Measurements from ENCODE around the gene BDH1.

BDH1 gene

DNA sequence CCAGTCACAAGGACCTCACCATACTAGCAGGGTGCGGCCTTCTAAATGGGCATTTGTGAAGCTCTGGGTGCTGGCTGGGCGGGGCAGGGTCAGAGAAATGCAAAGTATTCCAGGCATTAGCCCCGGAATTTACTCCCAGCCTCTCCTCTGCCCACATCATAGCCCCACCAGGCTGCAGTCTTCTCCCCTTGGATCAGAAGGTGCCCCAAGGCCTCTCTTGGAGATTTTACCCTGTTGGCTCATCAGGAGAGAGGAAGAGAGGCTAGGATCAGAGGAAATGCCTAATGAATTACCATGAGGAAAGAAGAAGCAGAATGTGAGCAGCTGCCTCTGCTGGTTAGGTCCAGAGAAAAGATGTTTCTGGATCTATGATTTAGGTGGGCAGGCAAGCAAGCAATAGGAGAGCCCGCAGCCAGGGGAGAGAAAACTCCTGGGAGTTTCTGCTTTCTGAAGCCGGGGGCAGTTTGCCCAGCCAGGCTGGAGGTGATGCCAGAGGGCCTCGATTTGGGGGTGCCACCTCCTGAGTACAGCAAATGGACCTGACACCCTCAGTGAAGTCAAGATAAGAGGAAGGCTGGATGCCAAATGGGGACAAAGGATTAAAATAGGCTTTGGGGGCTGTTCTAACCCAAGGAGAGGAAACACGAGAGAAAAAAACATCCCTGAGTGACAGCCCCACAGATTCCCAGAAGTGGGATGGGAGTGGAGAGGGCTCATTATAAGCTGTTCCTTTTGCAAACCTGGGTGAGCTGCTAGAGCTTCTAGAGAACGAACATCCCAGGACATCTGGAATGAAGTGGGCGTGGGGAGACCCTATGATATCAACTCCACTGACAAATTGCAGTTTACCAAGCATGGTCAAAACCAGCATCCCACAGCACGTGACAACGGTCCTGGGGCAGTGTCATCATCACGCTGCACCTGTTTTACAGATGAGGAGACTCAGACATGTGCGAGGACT, 65.4 kb downstream of the BDH1 start:
- H3K79me1 ChIP-seq (ENCODE audit: low read depth, low read length): no peaks in the 10 kb centered on the region
- H3K4me2 ChIP-seq (ENCODE audit: insufficient read depth, low read length, poor library complexity, severe bottlenecking): no peak overlapping the region
- H3K14ac ChIP-seq (ENCODE audit: low read length): no peak overlapping the region
- peaks cover 0 to 7% of the 10 kb centered on the region in 2 donors for H3K4me1 ChIP-seq (ENCODE audit: control insufficient read depth in 2 of 2, insufficient read depth in 1 of 2, low read depth in 1 of 2, low read length in 2 of 2)
- no peak overlapping the region for H3K4ac ChIP-seq (ENCODE audit: low read length)
- H4K8ac ChIP-seq (ENCODE audit: low read depth, low read length): no peak overlapping the region
- H3K23ac ChIP-seq (ENCODE audit: low read depth, low read length, poor library complexity): no peak overlapping the region
- H2BK120ac ChIP-seq (ENCODE audit: low read depth, low read length): no peak overlapping the region
- H4K91ac ChIP-seq (ENCODE audit: low read depth, low read length, poor library complexity): no peak overlapping the region
- no peak for DNase-seq (ENCODE audit: low spot score)
- H3K27ac ChIP-seq (replicated peaks; ENCODE audit: low read length): no peak overlapping the region
- H2AK5ac ChIP-seq (ENCODE audit: low read depth, low read length): no peak overlapping the region
- no peak overlapping the region for H3K18ac ChIP-seq (ENCODE audit: low read length)
- H2BK5ac ChIP-seq (ENCODE audit: low read length): no peak overlapping the region
- peak overlapping the region; percentile 29 for H2AFZ ChIP-seq (ENCODE audit: low read length)
- no peak overlapping the region for H3K4me3 ChIP-seq (ENCODE audit: low read length in 2 of 2)
- H3K27me3 ChIP-seq (ENCODE audit: control insufficient read depth in 3 of 3, insufficient read depth in 3 of 3, low read depth in 1 of 3, low read length in 3 of 3): peaks cover 0 to 31% (median 0%) of the 10 kb centered on the region in 3 experiments
- H3K36me3 ChIP-seq (replicated peaks in 1 of 2; ENCODE audit: control insufficient read depth in 2 of 2, insufficient read depth in 2 of 2, low read length in 2 of 2): no peaks in the 10 kb centered on the region
- WGBS, 2 donors (ENCODE audit: extremely low coverage in 2 of 2, insufficient read length in 2 of 2, insufficient replicate concordance in 1 of 2): no CpG with 5 or more reads among the region's 13 CpGs
- no peak overlapping the region for H3K9ac ChIP-seq (ENCODE audit: low read depth, low read length, poor library complexity)
- H3K9me3 ChIP-seq (replicated peaks in 1 of 2; ENCODE audit: control insufficient read depth in 2 of 2, insufficient read depth in 1 of 2, low read depth in 1 of 2, low read length in 2 of 2): no peaks in the 10 kb centered on the region
- H2BK12ac ChIP-seq (ENCODE audit: low read length): no peak overlapping the region
- peak overlapping the region; percentile 35 for H2BK15ac ChIP-seq (ENCODE audit: low read length)

DNA sequence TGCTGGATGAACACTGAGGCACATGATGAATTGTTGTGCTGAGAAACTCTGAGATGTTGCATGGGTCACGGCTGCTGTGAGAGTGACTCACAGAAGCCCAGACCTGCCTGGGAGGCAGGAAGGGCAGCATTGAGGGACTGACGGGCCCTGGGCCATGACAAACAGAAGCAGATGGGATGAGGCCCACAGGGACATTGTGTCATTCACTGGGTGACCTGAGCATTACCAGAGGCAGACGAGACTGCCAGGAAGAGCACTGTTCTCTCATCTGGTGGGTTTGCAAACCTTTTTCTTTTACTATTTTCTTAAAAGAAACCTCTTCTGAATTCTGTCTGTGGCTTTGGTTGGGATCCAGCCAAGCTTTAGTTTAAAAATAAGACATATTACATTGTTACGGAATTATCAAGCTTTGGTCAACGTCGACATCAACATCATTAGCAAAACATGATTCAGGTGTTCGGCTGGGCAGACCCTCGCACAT, 67.8 kb downstream of the BDH1 start:
- no peak overlapping the region for H3K9ac ChIP-seq (ENCODE audit: low read depth, low read length, poor library complexity)
- no peaks in the 10 kb centered on the region for H3K9me3 ChIP-seq (replicated peaks in 1 of 2; ENCODE audit: control insufficient read depth in 2 of 2, insufficient read depth in 1 of 2, low read depth in 1 of 2, low read length in 2 of 2)
- H3K79me1 ChIP-seq (ENCODE audit: low read depth, low read length): no peaks in the 10 kb centered on the region
- no peak overlapping the region for H4K91ac ChIP-seq (ENCODE audit: low read depth, low read length, poor library complexity)
- H2BK12ac ChIP-seq (ENCODE audit: low read length): no peak overlapping the region
- H3K18ac ChIP-seq (ENCODE audit: low read length): no peak overlapping the region
- H3K4me3 ChIP-seq (ENCODE audit: low read length in 2 of 2): no peak overlapping the region
- H3K4me2 ChIP-seq (ENCODE audit: insufficient read depth, low read length, poor library complexity, severe bottlenecking): no peak overlapping the region
- no peak overlapping the region for H3K14ac ChIP-seq (ENCODE audit: low read length)
- peaks cover 0 to 7% of the 10 kb centered on the region in 2 donors for H3K4me1 ChIP-seq (ENCODE audit: control insufficient read depth in 2 of 2, insufficient read depth in 1 of 2, low read depth in 1 of 2, low read length in 2 of 2)
- no peak overlapping the region for H4K8ac ChIP-seq (ENCODE audit: low read depth, low read length)
- no peak overlapping the region for H2BK5ac ChIP-seq (ENCODE audit: low read length)
- no peak overlapping the region for H3K23ac ChIP-seq (ENCODE audit: low read depth, low read length, poor library complexity)
- no peak for DNase-seq (ENCODE audit: low spot score)
- no peak overlapping the region for H2BK15ac ChIP-seq (ENCODE audit: low read length)
- no peak overlapping the region for H3K27ac ChIP-seq (replicated peaks; ENCODE audit: low read length)
- no peak overlapping the region for H2BK120ac ChIP-seq (ENCODE audit: low read depth, low read length)
- no peaks in the 10 kb centered on the region for H3K36me3 ChIP-seq (replicated peaks in 1 of 2; ENCODE audit: control insufficient read depth in 2 of 2, insufficient read depth in 2 of 2, low read length in 2 of 2)
- peaks cover 0 to 25% (median 0%) of the 10 kb centered on the region in 3 experiments for H3K27me3 ChIP-seq (ENCODE audit: control insufficient read depth in 3 of 3, insufficient read depth in 3 of 3, low read depth in 1 of 3, low read length in 3 of 3)
- H2AFZ ChIP-seq (ENCODE audit: low read length): peak overlapping the region; percentile 1
- no peak overlapping the region for H2AK5ac ChIP-seq (ENCODE audit: low read depth, low read length)
- WGBS, 2 donors (ENCODE audit: extremely low coverage in 2 of 2, insufficient read length in 2 of 2, insufficient replicate concordance in 1 of 2): no CpG with 5 or more reads among the region's 8 CpGs
- no peak overlapping the region for H3K4ac ChIP-seq (ENCODE audit: low read length)

DNA sequence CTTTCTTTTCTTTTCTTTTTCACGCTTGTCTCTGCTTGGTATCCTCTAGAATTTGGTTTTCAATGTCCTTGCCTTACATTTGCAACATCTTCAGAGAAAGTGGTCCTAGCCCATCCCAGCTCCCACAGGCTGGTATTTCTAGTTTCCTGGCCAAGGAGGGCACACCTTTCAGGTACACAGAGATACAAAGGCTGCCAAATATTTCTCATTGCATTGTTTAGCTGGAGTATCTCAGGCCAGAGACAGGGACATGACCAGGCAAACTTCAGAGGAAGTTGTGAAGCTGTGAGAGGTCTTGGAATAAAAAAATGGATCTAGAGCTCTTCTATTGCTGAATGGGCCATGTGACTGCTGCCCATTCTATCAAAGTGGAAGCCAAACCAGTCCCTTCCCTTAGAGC, 68.9 kb downstream of the BDH1 start:
- H2BK120ac ChIP-seq (ENCODE audit: low read depth, low read length): no peak overlapping the region
- DNase-seq (ENCODE audit: low spot score): no peak
- H2BK12ac ChIP-seq (ENCODE audit: low read length): no peak overlapping the region
- no peak overlapping the region for H2BK15ac ChIP-seq (ENCODE audit: low read length)
- H3K27ac ChIP-seq (replicated peaks; ENCODE audit: low read length): no peak overlapping the region
- H3K18ac ChIP-seq (ENCODE audit: low read length): no peak overlapping the region
- H3K23ac ChIP-seq (ENCODE audit: low read depth, low read length, poor library complexity): no peak overlapping the region
- no peak overlapping the region for H4K8ac ChIP-seq (ENCODE audit: low read depth, low read length)
- no peaks in the 10 kb centered on the region for H3K9me3 ChIP-seq (replicated peaks in 1 of 2; ENCODE audit: control insufficient read depth in 2 of 2, insufficient read depth in 1 of 2, low read depth in 1 of 2, low read length in 2 of 2)
- H3K9ac ChIP-seq (ENCODE audit: low read depth, low read length, poor library complexity): no peak overlapping the region
- H3K4me1 ChIP-seq (ENCODE audit: control insufficient read depth in 2 of 2, insufficient read depth in 1 of 2, low read depth in 1 of 2, low read length in 2 of 2): peaks cover 3 to 4% of the 10 kb centered on the region in 2 donors
- H3K4ac ChIP-seq (ENCODE audit: low read length): no peak overlapping the region
- WGBS, 2 donors (ENCODE audit: extremely low coverage in 2 of 2, insufficient read length in 2 of 2, insufficient replicate concordance in 1 of 2): no CpG with 5 or more reads among the region's 1 CpG
- no peaks in the 10 kb centered on the region for H3K79me1 ChIP-seq (ENCODE audit: low read depth, low read length)
- no peaks in the 10 kb centered on the region for H3K36me3 ChIP-seq (replicated peaks in 1 of 2; ENCODE audit: control insufficient read depth in 2 of 2, insufficient read depth in 2 of 2, low read length in 2 of 2)
- no peak overlapping the region for H4K91ac ChIP-seq (ENCODE audit: low read depth, low read length, poor library complexity)
- H2AFZ ChIP-seq (ENCODE audit: low read length): no peak overlapping the region
- H3K27me3 ChIP-seq (ENCODE audit: control insufficient read depth in 3 of 3, insufficient read depth in 3 of 3, low read depth in 1 of 3, low read length in 3 of 3): peaks cover 0 to 25% (median 0%) of the 10 kb centered on the region in 3 experiments
- no peak overlapping the region for H3K4me3 ChIP-seq (ENCODE audit: low read length in 2 of 2)
- H2AK5ac ChIP-seq (ENCODE audit: low read depth, low read length): no peak overlapping the region
- H3K4me2 ChIP-seq (ENCODE audit: insufficient read depth, low read length, poor library complexity, severe bottlenecking): no peak overlapping the region
- no peak overlapping the region for H2BK5ac ChIP-seq (ENCODE audit: low read length)
- H3K14ac ChIP-seq (ENCODE audit: low read length): no peak overlapping the region

DNA sequence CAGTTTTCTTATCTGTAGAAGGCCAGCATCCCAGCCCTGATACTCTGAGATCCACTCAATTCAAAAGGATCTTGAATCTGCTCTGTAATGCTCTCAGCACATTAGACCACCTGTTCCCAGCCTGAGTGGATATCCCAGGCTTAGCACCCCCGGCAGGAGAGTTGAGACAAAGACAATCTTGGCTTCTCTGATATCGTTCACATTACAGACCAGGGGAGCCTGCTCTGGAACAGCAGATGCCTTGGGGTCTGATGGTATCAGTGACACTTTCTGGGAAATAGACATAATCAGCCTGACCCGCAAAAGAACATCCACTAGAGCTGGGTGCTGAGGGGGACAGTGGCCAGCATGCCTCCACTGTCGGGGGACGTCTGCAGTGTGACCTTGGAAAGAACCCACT, 70.6 kb downstream of the BDH1 start:
- DNase-seq (ENCODE audit: low spot score): no peak
- no peak overlapping the region for H3K4ac ChIP-seq (ENCODE audit: low read length)
- H4K8ac ChIP-seq (ENCODE audit: low read depth, low read length): no peak overlapping the region
- no peak overlapping the region for H3K9ac ChIP-seq (ENCODE audit: low read depth, low read length, poor library complexity)
- H2BK15ac ChIP-seq (ENCODE audit: low read length): no peak overlapping the region
- no peak overlapping the region for H3K4me2 ChIP-seq (ENCODE audit: insufficient read depth, low read length, poor library complexity, severe bottlenecking)
- no peaks in the 10 kb centered on the region for H3K9me3 ChIP-seq (replicated peaks in 1 of 2; ENCODE audit: control insufficient read depth in 2 of 2, insufficient read depth in 1 of 2, low read depth in 1 of 2, low read length in 2 of 2)
- no peak overlapping the region for H2AFZ ChIP-seq (ENCODE audit: low read length)
- H3K27ac ChIP-seq (replicated peaks; ENCODE audit: low read length): no peak overlapping the region
- H2BK120ac ChIP-seq (ENCODE audit: low read depth, low read length): no peak overlapping the region
- no peak overlapping the region for H3K18ac ChIP-seq (ENCODE audit: low read length)
- H3K4me1 ChIP-seq (ENCODE audit: control insufficient read depth in 2 of 2, insufficient read depth in 1 of 2, low read depth in 1 of 2, low read length in 2 of 2): peaks cover 3% of the 10 kb centered on the region in 2 donors
- no peak overlapping the region for H3K4me3 ChIP-seq (ENCODE audit: low read length in 2 of 2)
- no peak overlapping the region for H4K91ac ChIP-seq (ENCODE audit: low read depth, low read length, poor library complexity)
- H3K23ac ChIP-seq (ENCODE audit: low read depth, low read length, poor library complexity): no peak overlapping the region
- no peak overlapping the region for H3K14ac ChIP-seq (ENCODE audit: low read length)
- H2BK12ac ChIP-seq (ENCODE audit: low read length): no peak overlapping the region
- H2AK5ac ChIP-seq (ENCODE audit: low read depth, low read length): no peak overlapping the region
- WGBS, 2 donors (ENCODE audit: extremely low coverage in 2 of 2, insufficient read length in 2 of 2, insufficient replicate concordance in 1 of 2): no CpG with 5 or more reads among the region's 5 CpGs
- H2BK5ac ChIP-seq (ENCODE audit: low read length): no peak overlapping the region
- H3K36me3 ChIP-seq (replicated peaks in 1 of 2; ENCODE audit: control insufficient read depth in 2 of 2, insufficient read depth in 2 of 2, low read length in 2 of 2): no peaks in the 10 kb centered on the region
- no peaks in the 10 kb centered on the region for H3K79me1 ChIP-seq (ENCODE audit: low read depth, low read length)
- peaks cover 0 to 18% (median 0%) of the 10 kb centered on the region in 3 experiments for H3K27me3 ChIP-seq (ENCODE audit: control insufficient read depth in 3 of 3, insufficient read depth in 3 of 3, low read depth in 1 of 3, low read length in 3 of 3)

All from neuronal stem cell (in vitro differentiated cells).